Mesendoderm (in vitro differentiated cells): ENCODE measurements around the gene ADAM12.

Source experiments
- DNase-seq: peaks from one replicate; pipeline ENCODE4 v3.0.0; 2013
- H2AK5ac ChIP-seq: 2 replicates; pipeline ENCODE4 v1.6.1; 2013; ENCODE audit warnings: low read length, inconsistent platforms
- H2BK120ac ChIP-seq: 2 replicates; pipeline ENCODE4 v1.6.1; 2013; ENCODE audit warnings: low read depth, mild to moderate bottlenecking, low read length, moderate library complexity, mixed read lengths
- H2BK15ac ChIP-seq: replicated peaks from 2 replicates; pipeline ENCODE4 v1.6.1; 2013; ENCODE audit warnings: low read depth, mild to moderate bottlenecking, moderate library complexity
- H2BK5ac ChIP-seq: 2 replicates; pipeline ENCODE4 v1.6.1; 2013; ENCODE audit warnings: low read length, inconsistent platforms
- H3K18ac ChIP-seq: 2 replicates; pipeline ENCODE4 v1.6.1; 2013; ENCODE audit warnings: mild to moderate bottlenecking, low read length, mixed read lengths
- H3K23ac ChIP-seq: one replicate; pipeline ENCODE4 v1.6.1; 2013; ENCODE audit warnings: low read length
- H3K27ac ChIP-seq: 2 replicates; pipeline ENCODE4 v1.5.1; 2013; ENCODE audit warnings: low read depth, mild to moderate bottlenecking, inconsistent platforms, low read length, moderate library complexity
- H3K27me3 ChIP-seq: 2 replicates; pipeline ENCODE4 v1.6.1; 2013; ENCODE audit warnings: low read length, control low read depth, mild to moderate bottlenecking, inconsistent platforms; ENCODE audit not compliant: insufficient read depth, poor library complexity
- H3K36me3 ChIP-seq: 2 replicates; pipeline ENCODE4 v1.6.1; 2013; ENCODE audit warnings: low read length, inconsistent platforms; ENCODE audit not compliant: control insufficient read depth, insufficient read depth
- H3K4ac ChIP-seq: one replicate; pipeline ENCODE4 v1.6.1; 2013; ENCODE audit warnings: low read depth, mild to moderate bottlenecking, low read length, moderate library complexity
- H3K4me1 ChIP-seq: 2 replicates; pipeline ENCODE4 v1.6.1; 2013; ENCODE audit warnings: low read depth, low read length, inconsistent platforms; ENCODE audit not compliant: control insufficient read depth
- H3K4me2 ChIP-seq: 2 replicates; pipeline ENCODE4 v1.6.1; 2013; ENCODE audit warnings: low read length
- H3K4me3 ChIP-seq: 2 replicates; pipeline ENCODE4 v1.5.1; 2013; ENCODE audit warnings: mild to moderate bottlenecking, low read length
- H3K56ac ChIP-seq: one replicate; pipeline ENCODE4 v1.6.1; 2013; ENCODE audit warnings: low read length
- H3K79me1 ChIP-seq: 2 replicates; pipeline ENCODE4 v1.6.1; 2013; ENCODE audit warnings: low read length, inconsistent platforms
- H3K79me2 ChIP-seq: 2 replicates; pipeline ENCODE4 v1.6.1; 2013; ENCODE audit warnings: mild to moderate bottlenecking, low read length; ENCODE audit not compliant: control insufficient read depth, insufficient read depth
- H3K9ac ChIP-seq: 2 replicates; pipeline ENCODE4 v1.6.1; 2013; ENCODE audit warnings: low read length, inconsistent platforms
- H4K5ac ChIP-seq: one replicate; pipeline ENCODE4 v1.6.1; 2013; ENCODE audit warnings: low read length
- H4K8ac ChIP-seq: one replicate; pipeline ENCODE4 v1.6.1; 2013; ENCODE audit warnings: low read depth, mild to moderate bottlenecking, control low read depth, low read length, moderate library complexity
- WGBS: extraction: QIAGEN DNeasy Blood & Tissue Kit; methylation state at CpG from one replicate; pipeline ENCODE4 v1.1.7; 2013; ENCODE audit warnings: low lambda C conversion rate, missing lambda C conversion rate; ENCODE audit not compliant: insufficient coverage; ENCODE audit errors: extremely low coverage; 5-methylcytosine and 5-hydroxymethylcytosine counted together

The ADAM12 gene

DNA sequence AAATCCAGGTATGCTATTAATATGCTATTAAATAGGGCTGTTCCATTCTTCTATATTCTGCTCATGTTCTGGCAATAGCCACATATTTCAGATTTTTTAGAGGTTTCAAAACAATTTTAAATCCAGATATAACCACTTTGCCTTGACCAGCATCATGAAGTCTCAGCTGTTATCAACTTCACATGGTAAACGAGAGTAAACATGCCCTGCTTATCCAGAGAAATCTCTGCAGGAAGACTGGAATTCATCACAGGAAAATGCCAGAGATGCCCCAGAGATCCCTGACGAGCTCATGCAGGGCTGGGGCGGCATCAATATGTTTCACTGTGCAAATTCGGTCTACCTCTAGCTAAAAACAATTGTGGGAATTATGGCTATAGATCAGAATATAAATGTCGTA is 365.4 kb downstream of the ADAM12 start:
- no peak overlapping the region for H2BK5ac ChIP-seq
- WGBS = no CpG with 5 or more reads among the region's 5 CpGs
- H3K23ac ChIP-seq = no peak overlapping the region
- H3K4me3 ChIP-seq = no peak overlapping the region
- no peak overlapping the region for H3K27ac ChIP-seq
- H3K36me3 ChIP-seq = no peaks in the 10 kb centered on the region
- H3K27me3 ChIP-seq = no peaks in the 10 kb centered on the region
- H3K79me2 ChIP-seq = no peaks in the 10 kb centered on the region
- H2BK15ac ChIP-seq = no peak overlapping the region
- H3K4ac ChIP-seq = no peak overlapping the region
- no peak overlapping the region for H3K4me2 ChIP-seq
- H3K56ac ChIP-seq = no peak overlapping the region
- DNase-seq = no peak
- H3K18ac ChIP-seq = no peak overlapping the region
- no peak overlapping the region for H4K5ac ChIP-seq
- no peaks in the 10 kb centered on the region for H3K79me1 ChIP-seq
- no peak overlapping the region for H3K9ac ChIP-seq
- H4K8ac ChIP-seq = no peak overlapping the region
- H2BK120ac ChIP-seq = no peak overlapping the region
- H2AK5ac ChIP-seq = no peak overlapping the region
- H3K4me1 ChIP-seq = no peaks in the 10 kb centered on the region

- no peaks in the 10 kb centered on the region for H3K4me1 ChIP-seq
- H3K56ac ChIP-seq = no peak overlapping the region
- WGBS = no CpG with 5 or more reads among the region's 5 CpGs
- H3K36me3 ChIP-seq = no peaks in the 10 kb centered on the region
- H3K27me3 ChIP-seq = no peaks in the 10 kb centered on the region
- H2BK120ac ChIP-seq = no peak overlapping the region
- H3K4me2 ChIP-seq = no peak overlapping the region
- no peaks in the 10 kb centered on the region for H3K79me1 ChIP-seq
- no peak overlapping the region for H4K5ac ChIP-seq
- no peak overlapping the region for H3K27ac ChIP-seq
- no peak overlapping the region for H4K8ac ChIP-seq
- no peak overlapping the region for H2AK5ac ChIP-seq
- no peak overlapping the region for H3K18ac ChIP-seq
- no peak overlapping the region for H2BK5ac ChIP-seq
- H3K4ac ChIP-seq = no peak overlapping the region
- no peak overlapping the region for H3K9ac ChIP-seq
- no peak overlapping the region for H2BK15ac ChIP-seq
- H3K4me3 ChIP-seq = no peak overlapping the region
- no peak overlapping the region for H3K23ac ChIP-seq
- no peak for DNase-seq
- no peaks in the 10 kb centered on the region for H3K79me2 ChIP-seq
Observed at GRCh38 chr10:126021833-126022500, 366.3 kb downstream of the ADAM12 start.

DNA sequence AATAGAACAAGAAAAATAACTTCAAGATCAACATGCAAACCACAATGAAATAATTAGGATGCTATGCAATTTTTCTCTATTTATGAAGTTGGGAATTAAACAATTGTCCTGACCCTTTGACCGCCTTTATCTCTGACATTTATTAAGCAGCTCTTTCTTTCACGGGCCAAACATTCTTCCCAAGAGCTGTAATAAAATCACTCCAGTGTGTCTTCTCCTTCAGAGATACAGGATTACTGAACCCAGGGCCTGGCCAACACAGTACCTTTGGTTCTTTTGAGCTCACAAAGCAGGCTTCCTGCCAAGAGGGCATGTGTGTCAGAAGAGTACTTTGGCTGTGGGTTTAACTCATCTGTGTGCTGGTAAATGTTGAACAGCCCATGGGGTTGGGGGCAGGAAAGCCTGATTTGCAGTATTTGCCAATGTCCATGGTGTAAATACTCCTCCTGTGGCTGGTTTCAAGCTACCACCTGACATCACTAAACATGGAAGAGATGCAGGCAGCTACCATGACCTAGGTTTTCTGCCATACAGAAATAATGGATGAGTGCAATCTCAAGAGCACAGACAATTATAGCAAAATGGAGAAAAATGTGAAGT is 370.2 kb downstream of the ADAM12 start:
- no peaks in the 10 kb centered on the region for H3K36me3 ChIP-seq
- no peak overlapping the region for H3K4me2 ChIP-seq
- H3K4ac ChIP-seq = no peak overlapping the region
- no peaks in the 10 kb centered on the region for H3K4me1 ChIP-seq
- H2BK120ac ChIP-seq = no peak overlapping the region
- no peak overlapping the region for H3K56ac ChIP-seq
- H3K27me3 ChIP-seq = no peaks in the 10 kb centered on the region
- no peak overlapping the region for H4K5ac ChIP-seq
- H3K27ac ChIP-seq = no peak overlapping the region
- no peak overlapping the region for H3K18ac ChIP-seq
- no peaks in the 10 kb centered on the region for H3K79me1 ChIP-seq
- no CpG with 5 or more reads among the region's 2 CpGs for WGBS
- no peak overlapping the region for H4K8ac ChIP-seq
- H2BK15ac ChIP-seq = no peak overlapping the region
- no peak overlapping the region for H3K9ac ChIP-seq
- H3K23ac ChIP-seq = no peak overlapping the region
- no peak overlapping the region for H2AK5ac ChIP-seq
- no peak overlapping the region for H3K4me3 ChIP-seq
- H2BK5ac ChIP-seq = no peak overlapping the region
- no peak for DNase-seq
- H3K79me2 ChIP-seq = no peaks in the 10 kb centered on the region

DNA sequence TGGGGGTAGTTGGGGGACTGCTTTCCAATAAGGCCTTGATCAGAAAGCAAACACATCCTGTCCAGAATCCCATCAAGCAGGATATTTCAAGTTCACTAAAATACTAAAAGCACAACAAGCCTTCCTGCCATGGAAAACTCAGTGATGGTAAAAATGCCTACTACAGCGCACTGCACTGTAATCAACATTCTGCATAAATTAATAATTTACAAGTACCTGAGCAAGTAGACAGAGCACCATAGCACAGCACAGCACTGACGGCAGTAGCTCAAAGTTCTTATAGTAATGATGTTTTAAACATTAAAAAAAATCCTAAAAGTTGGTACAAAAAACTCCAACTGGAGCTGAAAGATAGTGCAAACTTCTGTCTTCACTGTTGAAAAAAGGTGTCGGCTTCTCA is 371.4 kb downstream of the ADAM12 start:
- no CpG with 5 or more reads among the region's 3 CpGs for WGBS
- no peak overlapping the region for H2BK120ac ChIP-seq
- H4K8ac ChIP-seq = no peak overlapping the region
- H2BK15ac ChIP-seq = no peak overlapping the region
- no peak overlapping the region for H3K18ac ChIP-seq
- no peak overlapping the region for H3K9ac ChIP-seq
- H3K79me1 ChIP-seq = no peaks in the 10 kb centered on the region
- no peaks in the 10 kb centered on the region for H3K79me2 ChIP-seq
- no peaks in the 10 kb centered on the region for H3K4me1 ChIP-seq
- DNase-seq = no peak
- no peak overlapping the region for H3K23ac ChIP-seq
- no peak overlapping the region for H2AK5ac ChIP-seq
- no peak overlapping the region for H3K4me3 ChIP-seq
- no peak overlapping the region for H3K27ac ChIP-seq
- H3K4ac ChIP-seq = no peak overlapping the region
- H3K27me3 ChIP-seq = no peaks in the 10 kb centered on the region
- no peaks in the 10 kb centered on the region for H3K36me3 ChIP-seq
- H4K5ac ChIP-seq = no peak overlapping the region
- H2BK5ac ChIP-seq = no peak overlapping the region
- H3K56ac ChIP-seq = no peak overlapping the region
- H3K4me2 ChIP-seq = no peak overlapping the region

DNA sequence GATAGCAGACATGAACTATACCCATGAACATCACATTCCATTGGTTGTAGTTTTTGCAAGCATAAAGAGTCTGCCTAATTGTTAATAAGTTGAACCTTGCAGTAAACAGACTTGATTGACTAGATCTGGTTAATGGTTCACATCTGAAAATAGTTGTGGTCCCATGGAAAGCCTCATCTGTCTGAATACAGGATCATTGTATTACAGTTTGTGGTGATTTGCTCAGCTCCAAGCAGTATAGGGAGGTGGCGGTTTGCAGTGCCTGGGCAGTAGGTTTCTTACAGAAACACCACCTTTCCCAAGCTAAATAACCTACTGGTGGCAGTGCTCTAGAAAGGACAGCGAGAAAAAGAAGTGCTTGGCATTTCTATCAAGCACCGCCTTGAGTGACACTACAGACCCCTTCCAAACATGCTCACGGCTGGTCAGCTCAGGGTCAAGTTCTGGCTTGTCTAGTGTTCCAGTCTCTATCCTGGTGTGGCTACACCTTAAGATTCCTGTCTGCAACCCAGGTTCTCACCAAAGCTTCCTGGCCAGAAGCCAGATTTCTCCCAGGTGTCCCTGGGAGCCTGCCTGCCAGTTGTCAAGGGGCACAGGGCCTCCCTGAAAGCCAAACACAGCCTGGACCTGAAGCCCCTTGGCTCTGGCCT is 372.0 kb downstream of the ADAM12 start:
- no peak overlapping the region for H3K4me2 ChIP-seq
- no peak overlapping the region for H3K9ac ChIP-seq
- DNase-seq = no peak
- no peak overlapping the region for H3K56ac ChIP-seq
- H3K4me1 ChIP-seq = no peaks in the 10 kb centered on the region
- H3K27me3 ChIP-seq = no peaks in the 10 kb centered on the region
- no peak overlapping the region for H2BK120ac ChIP-seq
- no peak overlapping the region for H3K27ac ChIP-seq
- no peak overlapping the region for H3K23ac ChIP-seq
- no peaks in the 10 kb centered on the region for H3K36me3 ChIP-seq
- H2BK5ac ChIP-seq = no peak overlapping the region
- no CpG with 5 or more reads among the region's 4 CpGs for WGBS
- no peak overlapping the region for H3K18ac ChIP-seq
- H3K79me2 ChIP-seq = no peaks in the 10 kb centered on the region
- H3K4ac ChIP-seq = no peak overlapping the region
- H3K4me3 ChIP-seq = no peak overlapping the region
- no peak overlapping the region for H2AK5ac ChIP-seq
- no peak overlapping the region for H4K5ac ChIP-seq
- no peaks in the 10 kb centered on the region for H3K79me1 ChIP-seq
- H4K8ac ChIP-seq = no peak overlapping the region
- no peak overlapping the region for H2BK15ac ChIP-seq
